Fibroblast of pulmonary artery (primary cell): Measurements from ENCODE around the gene HOXA2.

Experiments used
- DNase-seq: peaks from one replicate; pipeline ENCODE4 v3.0.0-alpha.2; 2010; ENCODE audit warnings: low read depth
- H3K4me3 ChIP-seq: replicated peaks from 2 replicates; pipeline ENCODE4 v1.5.1; 2011; ENCODE audit warnings: low read depth, mild to moderate bottlenecking, control low read depth, low read length, moderate library complexity
- CTCF ChIP-seq: IDR thresholded peaks from 2 replicates; pipeline ENCODE4 v1.5.1; 2011; ENCODE audit warnings: mild to moderate bottlenecking, control low read depth, low read length, inconsistent platforms; ENCODE audit errors: missing control alignments

The HOXA2 gene

GRCh38 chr7:27128776-27129728 is 26.6 kb upstream of the HOXA2 start:
- DNase-seq: no peak
- no peak for TF ChIP-seq CTCF
- peak overlapping the region; percentile 16 for H3K4me3 ChIP-seq

GRCh38 chr7:27128034-27128433 is 25.6 kb upstream of the HOXA2 start:
- H3K4me3 ChIP-seq: no peak overlapping the region
- TF ChIP-seq CTCF: no peak
- DNase-seq: no peak

GRCh38 chr7:27126596-27127327 is 24.3 kb upstream of the HOXA2 start:
- DNase-seq: no peak
- TF ChIP-seq CTCF: no peak
- no peak overlapping the region for H3K4me3 ChIP-seq

GRCh38 chr7:27125986-27126394 is 23.5 kb upstream of the HOXA2 start:
- H3K4me3 ChIP-seq: no peak overlapping the region
- DNase-seq: no peak
- no peak for TF ChIP-seq CTCF

- DNase-seq: no peak
- no peak overlapping the region for H3K4me3 ChIP-seq
- no peak for TF ChIP-seq CTCF
These were observed 22.6 kb upstream of the HOXA2 start for GRCh38 chr7:27124902-27125689.

- no peak overlapping the region for H3K4me3 ChIP-seq
- no peak for TF ChIP-seq CTCF
- DNase-seq: peak; percentile 61
These were observed 21.8 kb upstream of the HOXA2 start for GRCh38 chr7:27124096-27124901.
